K562 (cell line): ENCODE measurements around the gene SCMH1. TPM values are rescaled to one million over a fixed set of nuclear protein-coding genes. Genes with fewer than 3 reads are reported as not detected.

ENCODE experiments used
- BACH1 ChIP-seq: fragments of 200-800 bp; sonication (Bioruptor generic); IDR thresholded peaks from 2 replicates; pipeline ENCODE4 v1.6.1; 2016; ENCODE audit warnings: missing genetic modification characterization, missing compliant biosample characterization
- CBFA2T3 ChIP-seq: fragments of 450-650 bp; IDR thresholded peaks from 2 replicates; pipeline ENCODE4 v1.6.1; 2017
- CSDE1 ChIP-seq, 2 experiments: fragments of 450-650 bp; IDR thresholded peaks; 2 replicates each; pipeline ENCODE4 v1.6.1; 2016; ENCODE audit warnings: mild to moderate bottlenecking in 1 of 2
- HCFC1 ChIP-seq: IDR thresholded peaks from 2 replicates; pipeline ENCODE4 v1.6.1; 2012; ENCODE audit warnings: low read depth, low read length, improper control_type of control experiment
- ILF3 ChIP-seq: fragments of 450-650 bp; IDR thresholded peaks from 2 replicates; pipeline ENCODE4 v1.6.1; 2018; ENCODE audit warnings: antibody characterized with exemption, mild to moderate bottlenecking, moderate library complexity, borderline replicate concordance
- KAT7 ChIP-seq: sonication (generic); formaldehyde crosslinking; IDR thresholded peaks from 2 replicates; pipeline ENCODE4 v1.8.0; 2022; ENCODE audit warnings: missing genetic modification reagents, mild to moderate bottlenecking, borderline replicate concordance
- NCOR1 ChIP-seq: fragments of 450-650 bp; IDR thresholded peaks from 2 replicates; pipeline ENCODE4 v1.6.1; 2016; ENCODE audit warnings: mild to moderate bottlenecking, moderate library complexity
- NUFIP1 ChIP-seq: fragments of 450-650 bp; IDR thresholded peaks from 2 replicates; pipeline ENCODE4 v1.6.1; 2018; ENCODE audit not compliant: partially characterized antibody
- PRMT5 ChIP-seq: sonication (generic); formaldehyde crosslinking; IDR thresholded peaks from 2 replicates; pipeline ENCODE4 v1.5.0; 2020; ENCODE audit warnings: missing genetic modification reagents
- RBM22 ChIP-seq: fragments of 200-400 bp; formaldehyde crosslinking; IDR thresholded peaks from 2 replicates; pipeline ENCODE4 v1.6.1; 2018; ENCODE audit warnings: low read length, low read depth; ENCODE audit not compliant: poor library complexity, severe bottlenecking
- RBM25 ChIP-seq: fragments of 200-400 bp; formaldehyde crosslinking; IDR thresholded peaks from 2 replicates; pipeline ENCODE4 v1.6.1; 2018; ENCODE audit warnings: low read length, low read depth, moderate library complexity; ENCODE audit not compliant: severe bottlenecking
- RCOR1 ChIP-seq, 2 experiments: IDR thresholded peaks; 2 replicates each; pipeline ENCODE4 v1.6.1; 2012; ENCODE audit warnings: low read depth in 2 of 2, low read length in 2 of 2, borderline replicate concordance in 1 of 2, improper control_type of control experiment in 1 of 2
- SOX6 ChIP-seq: fragments of 450-650 bp; IDR thresholded peaks from 2 replicates; pipeline ENCODE4 v1.6.1; 2014; ENCODE audit warnings: mild to moderate bottlenecking
- SRSF1 ChIP-seq: fragments of 200-400 bp; formaldehyde crosslinking; IDR thresholded peaks from 2 replicates; pipeline ENCODE4 v1.6.1; 2017; ENCODE audit warnings: mild to moderate bottlenecking, low read depth, low read length, moderate library complexity
- TEAD4 ChIP-seq, 2 experiments: sonication (generic) in 1 of 2; formaldehyde crosslinking in 1 of 2; IDR thresholded peaks; 2 replicates each; pipeline versions ENCODE4 v1.6.1 to v1.8.0; 2012 to 2022; ENCODE audit warnings: borderline replicate concordance in 1 of 2, inconsistent platforms in 1 of 2, low read length in 1 of 2, mild to moderate bottlenecking in 1 of 2, missing genetic modification reagents in 1 of 2
- TRIM24 ChIP-seq, 2 experiments: fragments of 450-650 bp; IDR thresholded peaks; 2 replicates each; pipeline ENCODE4 v1.6.1; 2016
- ZKSCAN8 ChIP-seq: fragments of 200-800 bp; sonication (Bioruptor generic); IDR thresholded peaks from 2 replicates; pipeline ENCODE4 v1.6.1; 2016; ENCODE audit warnings: missing genetic modification characterization, missing compliant biosample characterization
- ZNF253 ChIP-seq: fragments of 250-450 bp; sonication (Bioruptor Pico); conservative IDR thresholded peaks from 2 replicates; pipeline ENCODE4 v1.6.1; 2021; ENCODE audit warnings: mild to moderate bottlenecking
- ZNF583 ChIP-seq: fragments of 250-450 bp; sonication (Bioruptor Pico); IDR thresholded peaks from 2 replicates; pipeline ENCODE4 v1.4.0; 2020
- ZNF584 ChIP-seq: fragments of 200-800 bp; sonication (Bioruptor generic); IDR thresholded peaks from 2 replicates; pipeline ENCODE4 v1.6.1; 2016; ENCODE audit warnings: low read depth, mild to moderate bottlenecking, missing genetic modification characterization, missing compliant biosample characterization
- polyA plus RNA-seq, 8 experiments: library from polyadenylated mRNA; depleted of rRNA in 4 of 8; stranded (reverse) in 5 of 8; unstranded in 3 of 8; fragments of >200 nt; fragmentation: Nextera tagmentation in 2 of 8; fragmentation: Illumina TruSeq in 1 of 8; extraction: Ambion mirVana in 2 of 8; extraction: Trizol in 1 of 8; gene quantifications; 2 replicates each; pipeline versions ENCODE4 v1.2.1 to v1.2.3, GENCODE V29; 2011 to 2014; ENCODE audit warnings: inconsistent platforms in 1 of 8, missing spikeins in 1 of 8
- total RNA-seq, 7 experiments: library from RNA; depleted of rRNA in 6 of 7; stranded (reverse); fragments of >200 nt in 6 of 7; fragmentation: Illumina TruSeq in 2 of 7; extraction: Trizol in 2 of 7; gene quantifications; 2 replicates each; pipeline versions ENCODE4 v1.2.1 to v1.2.3, GENCODE V29; 2011 to 2021; ENCODE audit warnings: low replicate concordance in 1 of 7
- TF ChIP-seq, protein P1 (sequence below): IDR thresholded peaks from 3 replicates; pipeline ENCODE4 v1.6.1; 2011; ENCODE audit warnings: borderline replicate concordance, mild to moderate bottlenecking; ENCODE audit not compliant: insufficient read length, insufficient read depth
- TF ChIP-seq, protein P2 (sequence below): fragments of 250-450 bp; sonication (Bioruptor Pico); IDR thresholded peaks from 2 replicates; pipeline ENCODE4 v1.9.0; 2021; ENCODE audit warnings: mild to moderate bottlenecking, inconsistent platforms
- TF ChIP-seq, protein P3 (sequence below): sonication (generic); formaldehyde crosslinking; IDR thresholded peaks from 2 replicates; pipeline ENCODE4 v1.8.1; 2023; ENCODE audit warnings: mild to moderate bottlenecking, missing genetic modification reagents
- TF ChIP-seq, protein P4 (sequence below): fragments of 450-650 bp; IDR thresholded peaks from 2 replicates; pipeline ENCODE4 v1.6.1; 2017; ENCODE audit warnings: mild to moderate bottlenecking, moderate library complexity

Gene SCMH1
- total and polyA plus RNA-seq, 9 of the 15 experiments (the other 6 are each of a cell fraction or from before 2014, with no cell fraction given): 8.5 to 37.0 (median 26.8) TPM

DNA sequence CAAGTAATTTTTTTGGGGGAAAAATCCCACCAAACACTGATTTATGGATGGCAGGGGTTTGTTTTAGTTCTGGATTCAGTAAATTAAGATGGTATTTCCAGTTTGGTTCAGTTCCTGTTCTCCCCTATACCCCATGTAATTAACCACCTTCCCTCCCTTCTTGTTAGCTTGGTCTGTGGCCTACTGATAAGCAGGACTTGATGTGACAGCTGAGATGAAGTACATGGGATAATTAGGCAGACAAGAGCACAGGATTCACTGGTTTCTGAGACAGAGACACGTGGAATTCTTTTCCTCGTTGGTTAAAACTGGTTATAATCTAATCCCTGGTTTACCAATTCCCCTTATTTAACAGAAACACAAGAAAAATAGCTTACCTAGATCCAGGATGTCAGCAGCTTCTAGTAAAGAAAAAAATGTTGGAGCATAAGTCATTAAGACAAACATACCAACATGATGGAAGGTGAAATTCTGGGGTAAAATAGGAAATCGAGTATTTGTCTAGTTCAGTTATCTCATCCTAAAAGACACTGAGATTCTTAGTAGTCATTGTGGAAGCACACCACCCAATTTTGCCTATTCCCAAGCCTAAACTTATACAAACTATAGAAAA is 81.5 kb downstream of the SCMH1 start (continued):
- TF ChIP-seq RBM22 (no peak), ZKSCAN8 (CRISPR knock-in tag) (peak; percentile 63; the same call in 1 of the 2 replicates), RBM25 (no peak), NUFIP1 (no peak), CSDE1 (IDR thresholded peaks at IDR 0.05) (no peak), BACH1 (peak; percentile 58; the same call in 1 of the 2 replicates), ILF3 (no peak), KAT7 (CRISPR knock-in tag) (no peak), SRSF1 (no peak), CBFA2T3 (peak; percentile 97), ZNF584 (peak; percentile 93), TEAD4 (IDR thresholded peaks at IDR 0.05; ENCODE audit: low read length) (peak; percentile 97), TEAD4 (CRISPR knock-in tag; IDR thresholded peaks at IDR 0.05; ENCODE audit: borderline replicate concordance) (no peak), SOX6 (peak; percentile 90), PRMT5 (CRISPR knock-in tag) (no peak), NCOR1 (peak; percentile 92), RCOR1 (IDR thresholded peaks at IDR 0.05; ENCODE audit: borderline replicate concordance in 1 of 2, low read depth in 2 of 2, low read length in 2 of 2) (peak; percentile 89 to 98), HCFC1 (no peak), TRIM24 (IDR thresholded peaks at IDR 0.05) (peak; percentile 61 to 84; a peak in 3 of 4 replicates), ZNF583 (CRISPR knock-in tag) (no peak), ZNF253 (CRISPR knock-in tag) (no peak)
- TF ChIP-seq, protein P1, sequence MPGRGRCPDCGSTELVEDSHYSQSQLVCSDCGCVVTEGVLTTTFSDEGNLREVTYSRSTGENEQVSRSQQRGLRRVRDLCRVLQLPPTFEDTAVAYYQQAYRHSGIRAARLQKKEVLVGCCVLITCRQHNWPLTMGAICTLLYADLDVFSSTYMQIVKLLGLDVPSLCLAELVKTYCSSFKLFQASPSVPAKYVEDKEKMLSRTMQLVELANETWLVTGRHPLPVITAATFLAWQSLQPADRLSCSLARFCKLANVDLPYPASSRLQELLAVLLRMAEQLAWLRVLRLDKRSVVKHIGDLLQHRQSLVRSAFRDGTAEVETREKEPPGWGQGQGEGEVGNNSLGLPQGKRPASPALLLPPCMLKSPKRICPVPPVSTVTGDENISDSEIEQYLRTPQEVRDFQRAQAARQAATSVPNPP: no peak
- TF ChIP-seq, protein P2, sequence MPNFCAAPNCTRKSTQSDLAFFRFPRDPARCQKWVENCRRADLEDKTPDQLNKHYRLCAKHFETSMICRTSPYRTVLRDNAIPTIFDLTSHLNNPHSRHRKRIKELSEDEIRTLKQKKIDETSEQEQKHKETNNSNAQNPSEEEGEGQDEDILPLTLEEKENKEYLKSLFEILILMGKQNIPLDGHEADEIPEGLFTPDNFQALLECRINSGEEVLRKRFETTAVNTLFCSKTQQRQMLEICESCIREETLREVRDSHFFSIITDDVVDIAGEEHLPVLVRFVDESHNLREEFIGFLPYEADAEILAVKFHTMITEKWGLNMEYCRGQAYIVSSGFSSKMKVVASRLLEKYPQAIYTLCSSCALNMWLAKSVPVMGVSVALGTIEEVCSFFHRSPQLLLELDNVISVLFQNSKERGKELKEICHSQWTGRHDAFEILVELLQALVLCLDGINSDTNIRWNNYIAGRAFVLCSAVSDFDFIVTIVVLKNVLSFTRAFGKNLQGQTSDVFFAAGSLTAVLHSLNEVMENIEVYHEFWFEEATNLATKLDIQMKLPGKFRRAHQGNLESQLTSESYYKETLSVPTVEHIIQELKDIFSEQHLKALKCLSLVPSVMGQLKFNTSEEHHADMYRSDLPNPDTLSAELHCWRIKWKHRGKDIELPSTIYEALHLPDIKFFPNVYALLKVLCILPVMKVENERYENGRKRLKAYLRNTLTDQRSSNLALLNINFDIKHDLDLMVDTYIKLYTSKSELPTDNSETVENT (CRISPR knock-in tag): no peak
- TF ChIP-seq, protein P3, sequence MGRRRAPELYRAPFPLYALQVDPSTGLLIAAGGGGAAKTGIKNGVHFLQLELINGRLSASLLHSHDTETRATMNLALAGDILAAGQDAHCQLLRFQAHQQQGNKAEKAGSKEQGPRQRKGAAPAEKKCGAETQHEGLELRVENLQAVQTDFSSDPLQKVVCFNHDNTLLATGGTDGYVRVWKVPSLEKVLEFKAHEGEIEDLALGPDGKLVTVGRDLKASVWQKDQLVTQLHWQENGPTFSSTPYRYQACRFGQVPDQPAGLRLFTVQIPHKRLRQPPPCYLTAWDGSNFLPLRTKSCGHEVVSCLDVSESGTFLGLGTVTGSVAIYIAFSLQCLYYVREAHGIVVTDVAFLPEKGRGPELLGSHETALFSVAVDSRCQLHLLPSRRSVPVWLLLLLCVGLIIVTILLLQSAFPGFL: no peak
- TF ChIP-seq, protein P4, sequence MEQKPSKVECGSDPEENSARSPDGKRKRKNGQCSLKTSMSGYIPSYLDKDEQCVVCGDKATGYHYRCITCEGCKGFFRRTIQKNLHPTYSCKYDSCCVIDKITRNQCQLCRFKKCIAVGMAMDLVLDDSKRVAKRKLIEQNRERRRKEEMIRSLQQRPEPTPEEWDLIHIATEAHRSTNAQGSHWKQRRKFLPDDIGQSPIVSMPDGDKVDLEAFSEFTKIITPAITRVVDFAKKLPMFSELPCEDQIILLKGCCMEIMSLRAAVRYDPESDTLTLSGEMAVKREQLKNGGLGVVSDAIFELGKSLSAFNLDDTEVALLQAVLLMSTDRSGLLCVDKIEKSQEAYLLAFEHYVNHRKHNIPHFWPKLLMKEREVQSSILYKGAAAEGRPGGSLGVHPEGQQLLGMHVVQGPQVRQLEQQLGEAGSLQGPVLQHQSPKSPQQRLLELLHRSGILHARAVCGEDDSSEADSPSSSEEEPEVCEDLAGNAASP: no peak
